Smooth muscle cell (in vitro differentiated cells): Measurements from ENCODE around the gene C15orf40. TPM values are rescaled to one million over a fixed set of nuclear protein-coding genes. Genes with fewer than 3 reads are reported as not detected.

Source experiments
- DNase-seq: peaks from one replicate; lab custom pipeline; 2025; ENCODE audit not compliant: unreplicated experiment; lab: John Stamatoyannopoulos, UW
- H2AFZ ChIP-seq: fragments of 200-600 bp; sonication (generic); 2 replicates; pipeline ENCODE4 v1.6.0; 2016; ENCODE audit warnings: antibody characterized with exemption, low read depth, mild to moderate bottlenecking
- H3F3A ChIP-seq: fragments of 200-600 bp; sonication (generic); 2 replicates; pipeline ENCODE4 v1.6.0; 2017; ENCODE audit warnings: antibody characterized with exemption, low read depth
- H3K27ac ChIP-seq: fragments of 200-600 bp; sonication (generic); 2 replicates; pipeline ENCODE4 v1.5.1; 2016; ENCODE audit warnings: low read depth, mild to moderate bottlenecking
- H3K27me3 ChIP-seq: fragments of 200-600 bp; sonication (generic); 2 replicates; pipeline ENCODE4 v1.6.1; 2016; ENCODE audit warnings: low read depth, mild to moderate bottlenecking
- H3K36me3 ChIP-seq: fragments of 200-600 bp; sonication (generic); 2 replicates; pipeline ENCODE4 v1.5.1; 2016; ENCODE audit warnings: low read depth
- H3K4me1 ChIP-seq: fragments of 200-600 bp; sonication (generic); 2 replicates; pipeline ENCODE4 v1.5.1; 2016; ENCODE audit warnings: low read depth
- H3K4me2 ChIP-seq: fragments of 200-600 bp; sonication (generic); 2 replicates; pipeline ENCODE4 v1.6.0; 2016; ENCODE audit warnings: mild to moderate bottlenecking
- H3K4me3 ChIP-seq: fragments of 200-600 bp; sonication (generic); 2 replicates; pipeline ENCODE4 v1.5.1; 2016; ENCODE audit warnings: mild to moderate bottlenecking
- H3K79me2 ChIP-seq: fragments of 200-600 bp; sonication (generic); 2 replicates; pipeline ENCODE4 v1.6.0; 2016; ENCODE audit warnings: low read depth, mild to moderate bottlenecking
- H3K9ac ChIP-seq: fragments of 200-600 bp; sonication (generic); 2 replicates; pipeline ENCODE4 v1.6.0; 2016; ENCODE audit warnings: low read depth
- H3K9me3 ChIP-seq: fragments of 200-600 bp; sonication (generic); replicated peaks from 2 replicates; pipeline ENCODE4 v1.5.1; 2016; ENCODE audit warnings: low read depth
- H4K20me1 ChIP-seq: fragments of 200-600 bp; sonication (generic); 2 replicates; pipeline ENCODE4 v1.6.0; 2016; ENCODE audit warnings: low read depth
- WGBS: methylation state at CpG from one replicate; pipeline ENCODE4 v1.1.7; 2016; ENCODE audit warnings: low lambda C conversion rate; 5-methylcytosine and 5-hydroxymethylcytosine counted together
- polyA plus RNA-seq: library from polyadenylated mRNA; unstranded; fragments of >200 nt; fragmentation: Nextera tagmentation; extraction: Ambion mirVana; gene quantifications from 2 replicates; pipeline ENCODE4 v1.2.1, GENCODE V29; 2016
- total RNA-seq: library from RNA; depleted of rRNA; stranded (reverse); fragments of >200 nt; gene quantifications from 2 replicates; pipeline ENCODE4 v1.2.3, GENCODE V29; 2014
- TF ChIP-seq, protein P1 (sequence below): fragments of 200-600 bp; sonication (generic); IDR thresholded peaks from 2 replicates; pipeline ENCODE4 v1.5.1; 2017; ENCODE audit warnings: borderline replicate concordance, mild to moderate bottlenecking, antibody characterized with exemption; ENCODE audit not compliant: insufficient read depth, poor library complexity, severe bottlenecking

C15orf40 gene
- total and polyA plus RNA-seq, 2 experiments from 2014 or later: 14.3 to 19.3 TPM

- 100% methylated on average over 1 of the region's 1 CpG for whole genome bisulfite sequencing
- Histone ChIP-seq H3K4me1 (no peaks in the 10 kb centered on the region), H3K27ac (no peak overlapping the region), H3K79me2 (no peaks in the 10 kb centered on the region), H3K4me3 (no peak overlapping the region), H3K9ac (no peak overlapping the region), H4K20me1 (no peaks in the 10 kb centered on the region), H3K9me3 (no peaks in the 10 kb centered on the region), H3K36me3 (no peaks in the 10 kb centered on the region), H2AFZ (no peak overlapping the region), H3K27me3 (no peaks in the 10 kb centered on the region), H3F3A (no peaks in the 10 kb centered on the region), H3K4me2 (no peak overlapping the region)
- TF ChIP-seq, protein P1, sequence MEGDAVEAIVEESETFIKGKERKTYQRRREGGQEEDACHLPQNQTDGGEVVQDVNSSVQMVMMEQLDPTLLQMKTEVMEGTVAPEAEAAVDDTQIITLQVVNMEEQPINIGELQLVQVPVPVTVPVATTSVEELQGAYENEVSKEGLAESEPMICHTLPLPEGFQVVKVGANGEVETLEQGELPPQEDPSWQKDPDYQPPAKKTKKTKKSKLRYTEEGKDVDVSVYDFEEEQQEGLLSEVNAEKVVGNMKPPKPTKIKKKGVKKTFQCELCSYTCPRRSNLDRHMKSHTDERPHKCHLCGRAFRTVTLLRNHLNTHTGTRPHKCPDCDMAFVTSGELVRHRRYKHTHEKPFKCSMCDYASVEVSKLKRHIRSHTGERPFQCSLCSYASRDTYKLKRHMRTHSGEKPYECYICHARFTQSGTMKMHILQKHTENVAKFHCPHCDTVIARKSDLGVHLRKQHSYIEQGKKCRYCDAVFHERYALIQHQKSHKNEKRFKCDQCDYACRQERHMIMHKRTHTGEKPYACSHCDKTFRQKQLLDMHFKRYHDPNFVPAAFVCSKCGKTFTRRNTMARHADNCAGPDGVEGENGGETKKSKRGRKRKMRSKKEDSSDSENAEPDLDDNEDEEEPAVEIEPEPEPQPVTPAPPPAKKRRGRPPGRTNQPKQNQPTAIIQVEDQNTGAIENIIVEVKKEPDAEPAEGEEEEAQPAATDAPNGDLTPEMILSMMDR: no peak
- DNase-seq: no peak
Measured at GRCh38 chr15:82958638-82959037, 52.8 kb downstream of the C15orf40 start.

- DNase-seq: no peak
- Histone ChIP-seq H3K9me3 (no peaks in the 10 kb centered on the region), H3F3A (no peaks in the 10 kb centered on the region), H3K4me3 (peak within 1 kb of the TSS; percentile 67), H3K27me3 (peaks cover 34% of the 10 kb centered on the region), H3K36me3 (no peaks in the 10 kb centered on the region), H2AFZ (peak within 1 kb of the TSS; percentile 86), H3K27ac (no peak within 1 kb of the TSS), H3K4me1 (no peaks in the 10 kb centered on the region), H3K79me2 (no peaks in the 10 kb centered on the region), H3K9ac (peak within 1 kb of the TSS; percentile 28), H3K4me2 (peak within 1 kb of the TSS; percentile 97), H4K20me1 (no peaks in the 10 kb centered on the region)
- TF ChIP-seq, protein P1: no peak
- WGBS: 2% methylated on average over 54 of the region's 119 CpGs
Measured at GRCh38 chr15:82952158-82953081, 59.0 kb downstream of the C15orf40 start, which contains the start of gene HOMER2. Gene HOMER2, minus strand, starts transcription at chr15:82952720. Its CDS starts 185 bp downstream, at chr15:82952535.

GRCh38 chr15:82951472-82952157 is 59.8 kb downstream of the C15orf40 start:
- no peaks in the 10 kb centered on the region for H3F3A ChIP-seq
- H3K79me2 ChIP-seq: no peaks in the 10 kb centered on the region
- H3K4me1 ChIP-seq: no peaks in the 10 kb centered on the region
- 62% methylated on average over 13 of the region's 13 CpGs for WGBS
- peaks cover 34% of the 10 kb centered on the region for H3K27me3 ChIP-seq
- H4K20me1 ChIP-seq: no peaks in the 10 kb centered on the region
- H3K9ac ChIP-seq: no peak overlapping the region
- TF ChIP-seq, protein P1: no peak
- no peaks in the 10 kb centered on the region for H3K36me3 ChIP-seq
- peak overlapping the region; percentile 67 for H3K4me3 ChIP-seq
- no peaks in the 10 kb centered on the region for H3K9me3 ChIP-seq
- peak overlapping the region; percentile 86 for H2AFZ ChIP-seq
- DNase-seq: no peak
- H3K27ac ChIP-seq: no peak overlapping the region
- H3K4me2 ChIP-seq: peak overlapping the region; percentile 97
